Activated CD4-positive, alpha-beta T cell treated with anti-CD3 and anti-CD28 coated beads for 48 hours (primary cell): ENCODE results near the gene ZPBP2.
"Not testable (repeated sequence)": the region's sequence is repeated elsewhere in the genome, so short reads cannot be mapped to it uniquely, and the experiment has no call there.

Source experiments
- DNase-seq: peaks from one replicate; pipeline ENCODE4 v3.0.0-alpha.2; 2020

Gene ZPBP2

GRCh38 chr17:39861235-39861634, 6.8 kb upstream of the ZPBP2 start:
- no peak for DNase-seq

DNA sequence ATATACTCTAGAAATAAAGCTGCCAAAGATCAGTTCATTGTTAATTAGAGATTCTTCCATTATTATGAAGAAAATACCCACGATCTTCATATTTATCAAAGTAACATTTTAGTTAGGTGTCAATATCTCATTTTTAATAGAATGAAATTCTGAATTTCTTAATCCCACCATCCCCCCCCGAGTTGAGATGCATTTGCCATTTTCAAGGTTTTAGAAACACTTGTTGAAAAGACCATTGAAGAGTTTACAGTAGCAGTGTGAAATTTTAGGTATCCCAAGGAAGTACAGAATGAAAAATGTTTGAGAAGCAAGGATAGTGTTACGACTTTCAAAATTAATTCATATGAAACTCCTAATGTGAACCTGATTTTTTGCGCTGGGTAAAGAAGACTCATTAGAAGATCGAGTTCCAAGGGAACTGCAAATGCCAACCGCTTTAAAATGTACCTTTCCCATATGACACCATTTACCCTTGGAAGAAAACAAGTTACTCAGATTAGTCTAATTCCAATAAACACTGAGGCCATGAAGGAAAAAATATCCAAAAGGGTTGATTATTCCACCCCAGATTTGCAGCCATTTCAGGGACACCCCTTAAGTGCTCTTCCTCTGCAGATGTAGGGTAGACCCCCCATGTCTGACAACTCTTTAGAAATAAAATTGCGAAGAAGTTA, 4.6 kb upstream of the ZPBP2 start:
- DNase-seq = no peak

GRCh38 chr17:39863918-39864746, 3.9 kb upstream of the ZPBP2 start, which contains the start of gene IKZF3:
TSS of gene IKZF3 (minus strand) at chr17:39864312. CDS start at chr17:39864126, 186 bp downstream.
- DNase-seq = peak; percentile 90

DNA sequence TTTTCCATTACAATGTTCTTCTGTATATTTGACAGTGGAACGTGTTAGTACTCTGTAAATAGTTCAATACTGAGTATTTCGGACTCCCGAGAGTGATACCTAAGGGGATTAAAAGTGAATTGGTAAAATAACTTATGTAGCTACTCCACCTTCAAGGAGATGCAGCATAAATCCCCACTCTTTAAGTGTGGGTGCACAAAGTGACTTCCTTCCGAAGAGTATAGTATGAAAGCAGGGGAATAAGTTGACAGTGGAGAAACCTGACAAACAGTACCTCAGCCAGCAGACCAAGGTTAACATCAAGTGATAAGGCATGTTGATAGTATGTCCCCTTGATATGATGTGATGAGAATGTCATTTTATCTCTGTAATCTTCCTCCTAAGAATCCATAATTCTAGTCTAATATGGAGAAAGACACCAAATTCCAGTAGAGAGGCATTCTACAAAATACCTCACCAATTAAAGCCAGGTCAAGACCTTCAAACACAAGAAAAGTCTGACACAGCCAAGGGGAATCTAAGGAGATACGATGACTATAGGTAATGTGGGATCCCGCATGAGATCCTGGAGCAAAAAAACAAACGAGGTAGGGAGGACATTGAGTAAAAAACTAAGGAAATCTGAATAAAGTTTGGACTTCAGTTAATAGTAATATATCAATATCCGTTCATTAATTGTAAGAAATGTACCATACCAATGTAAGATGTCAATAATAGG, 1.8 kb upstream of the ZPBP2 start:
- no peak for DNase-seq

GRCh38 chr17:39867084-39867879, 720 bp upstream of the ZPBP2 start:
- peak; percentile 70 for DNase-seq

DNA sequence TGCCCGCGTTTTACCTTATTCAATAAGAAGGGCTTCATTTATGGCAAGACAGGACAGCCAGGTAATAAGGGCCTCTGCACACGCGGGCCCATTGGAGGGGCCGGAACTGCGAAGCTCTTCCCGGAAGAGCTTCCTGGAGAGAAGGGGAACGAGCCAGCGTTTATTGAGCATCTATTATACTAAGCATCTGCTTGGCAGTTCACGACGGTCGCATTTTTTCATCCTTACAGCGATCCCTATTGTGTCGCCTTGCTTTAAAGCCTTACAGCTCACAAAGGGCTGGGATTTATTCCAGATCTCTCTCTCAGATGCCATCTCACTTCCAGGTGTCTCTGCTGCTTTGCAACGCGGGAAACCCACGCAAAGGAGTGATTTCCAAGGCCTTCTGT, 546 bp downstream of the ZPBP2 start:
- DNase-seq = no peak

- DNase-seq = no peak
Measured at GRCh38 chr17:39870776-39871175, 2.8 kb downstream of the ZPBP2 start.

GRCh38 chr17:39871801-39872200, 3.8 kb downstream of the ZPBP2 start:
- no peak for DNase-seq

- no peak for DNase-seq
Measured at GRCh38 chr17:39872751-39873150, 4.7 kb downstream of the ZPBP2 start.

GRCh38 chr17:39886102-39886501, 18.1 kb downstream of the ZPBP2 start:
- DNase-seq = not testable (repeated sequence)

DNA sequence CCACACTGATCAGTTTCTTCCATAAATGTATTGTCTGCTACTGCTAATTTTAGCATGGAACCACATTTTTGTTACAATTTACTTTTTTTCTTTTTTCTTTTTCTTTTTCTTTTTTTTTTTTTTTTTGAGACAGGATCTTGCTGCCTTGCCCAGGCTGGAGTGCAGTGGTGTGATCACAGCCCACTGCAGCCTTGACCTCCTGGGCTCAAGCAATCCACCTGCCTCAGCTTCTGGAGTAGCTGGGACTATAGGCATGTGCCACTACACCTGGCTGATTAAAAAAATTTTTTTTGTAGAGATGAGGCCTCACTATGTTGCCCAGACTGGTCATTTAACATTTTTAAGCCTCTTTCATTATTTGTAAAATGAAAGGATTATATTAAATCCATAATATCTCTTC, 19.1 kb downstream of the ZPBP2 start:
- DNase-seq = no peak

GRCh38 chr17:39889200-39889599, 21.2 kb downstream of the ZPBP2 start:
- no peak for DNase-seq

- DNase-seq = no peak
Measured at GRCh38 chr17:39894681-39895376, 26.8 kb downstream of the ZPBP2 start.

DNA sequence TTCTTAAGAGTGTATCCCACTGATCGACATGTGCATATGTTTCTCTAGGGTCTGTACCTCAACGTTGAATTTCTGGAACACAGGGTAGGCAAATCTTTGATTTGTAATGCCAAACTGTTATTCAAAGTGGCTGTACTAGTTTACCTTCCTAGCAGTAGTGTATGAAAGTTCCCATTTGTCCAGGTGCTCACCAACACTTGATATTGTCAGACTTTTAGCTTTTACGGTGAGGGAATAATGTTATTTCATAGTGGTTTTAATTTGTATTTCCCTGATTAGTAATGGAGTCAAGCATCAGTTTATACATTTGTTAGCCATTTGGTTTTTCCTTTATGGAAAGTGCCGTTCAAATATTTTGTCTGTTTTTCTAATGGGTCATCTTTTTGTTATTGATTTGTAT, 30.1 kb downstream of the ZPBP2 start:
- no peak for DNase-seq

DNA sequence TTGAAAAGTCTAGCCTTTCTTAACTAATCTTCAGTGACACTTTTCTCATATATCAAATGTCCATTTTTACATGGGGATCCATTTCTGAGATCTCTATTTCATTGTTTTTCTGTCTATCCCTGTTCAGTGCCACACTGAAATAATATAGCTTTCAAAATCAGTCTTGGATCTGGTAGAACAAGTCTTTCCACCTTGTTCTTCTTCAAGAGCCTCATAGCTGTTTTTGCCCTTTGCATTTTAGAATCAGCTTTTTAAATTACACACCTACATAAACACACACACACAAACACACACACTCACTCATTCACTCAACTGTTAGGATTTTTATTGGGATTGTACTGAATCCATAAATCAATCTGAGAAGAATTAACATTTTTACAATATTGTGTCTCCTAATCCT, 31.2 kb downstream of the ZPBP2 start:
- DNase-seq = no peak

GRCh38 chr17:39902027-39902426, 34.0 kb downstream of the ZPBP2 start:
- DNase-seq = not testable (repeated sequence)

DNA sequence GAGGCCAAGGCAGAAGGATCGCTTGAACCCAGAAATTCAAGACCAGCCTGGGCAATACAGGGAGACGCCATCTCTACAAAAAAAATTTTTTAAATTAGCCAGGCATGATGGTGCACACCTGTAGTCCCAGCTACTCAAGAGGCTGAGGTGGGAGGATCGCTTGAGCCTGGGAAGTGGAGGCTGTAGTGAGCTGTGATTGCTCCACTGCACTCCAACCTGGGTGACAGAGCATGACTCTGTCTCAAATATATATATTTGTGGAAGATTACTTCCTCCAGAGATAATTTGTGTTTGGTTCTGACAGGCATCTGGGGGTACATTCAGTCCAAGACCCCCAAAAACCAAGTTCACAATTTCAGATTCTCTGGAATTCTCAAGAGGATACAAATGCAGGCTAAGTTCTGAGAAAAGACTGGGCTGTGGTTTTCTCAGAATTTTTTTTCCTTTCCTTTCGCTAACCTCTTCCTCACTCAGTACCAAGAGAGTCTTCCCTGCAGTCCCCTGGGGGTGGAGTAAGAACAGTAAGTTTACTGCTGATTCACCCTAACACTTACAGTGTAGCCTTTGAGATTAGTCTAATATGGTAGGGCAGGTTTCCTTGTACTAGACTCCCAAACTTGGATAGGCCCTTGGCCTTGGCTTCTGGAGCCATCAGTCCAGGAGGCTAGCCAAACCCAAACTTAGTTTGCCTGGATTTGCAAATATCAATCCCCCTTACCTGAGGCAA, 35.3 kb downstream of the ZPBP2 start:
- no peak for DNase-seq

- DNase-seq = no peak
Measured at GRCh38 chr17:39904990-39905288, 36.9 kb downstream of the ZPBP2 start.

DNA sequence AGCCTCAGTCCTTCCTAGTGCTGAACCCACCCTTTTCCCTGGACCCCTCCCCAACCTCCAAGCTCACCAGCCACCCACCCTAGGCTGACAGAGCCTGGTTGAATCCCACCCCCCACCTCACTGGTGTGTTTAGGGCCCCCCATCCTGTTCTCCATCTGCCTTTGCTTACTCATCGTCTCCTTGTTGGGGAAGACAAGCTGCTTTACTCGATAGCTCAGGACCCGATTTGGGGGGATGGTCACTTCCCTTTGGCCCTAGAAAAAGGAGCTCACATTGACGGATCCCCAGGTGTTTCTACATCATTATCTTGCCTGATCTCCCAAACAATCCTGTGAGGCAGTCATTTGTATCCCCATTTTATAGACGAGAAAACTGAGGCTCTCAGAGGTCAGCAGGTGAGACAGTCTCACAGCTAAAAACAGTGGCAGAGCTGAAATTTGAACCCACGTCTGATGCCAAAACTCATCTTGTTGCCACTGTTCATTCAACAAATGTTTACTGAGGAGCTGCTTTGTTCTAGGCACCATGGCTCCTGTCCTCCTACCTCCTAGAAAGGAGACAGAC, 40.9 kb downstream of the ZPBP2 start:
- DNase-seq = no peak

DNA sequence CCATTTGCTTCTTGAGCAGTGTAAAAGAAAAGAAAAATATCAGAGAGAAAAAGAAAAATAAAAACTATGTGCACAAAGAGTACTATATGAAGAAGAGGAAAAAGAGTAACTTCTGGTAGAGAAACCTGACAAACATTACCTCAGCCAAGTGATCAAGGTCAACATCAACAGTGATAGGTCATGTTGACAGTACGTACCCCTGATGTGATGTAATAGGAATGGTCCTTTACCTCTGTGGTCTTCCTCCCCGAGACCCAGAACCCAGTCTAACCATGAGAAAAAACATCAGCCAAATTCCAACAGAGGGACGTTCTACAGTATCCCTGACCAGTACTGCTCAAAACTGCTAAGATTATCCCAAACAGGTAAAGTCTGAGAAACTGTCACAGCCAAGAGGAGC, 46.0 kb downstream of the ZPBP2 start:
- no peak for DNase-seq

GRCh38 chr17:39915559-39915958, 47.6 kb downstream of the ZPBP2 start:
- no peak for DNase-seq
